NCI-H345 treated with DMSO at 0.1 percent for 48 hours (cell line): Measurements from ENCODE around the gene PRDM16.

Experiments
- DNase-seq: peaks from one replicate; lab custom pipeline; 2025; ENCODE audit not compliant: unreplicated experiment; lab: John Stamatoyannopoulos, UW

The PRDM16 gene

DNA sequence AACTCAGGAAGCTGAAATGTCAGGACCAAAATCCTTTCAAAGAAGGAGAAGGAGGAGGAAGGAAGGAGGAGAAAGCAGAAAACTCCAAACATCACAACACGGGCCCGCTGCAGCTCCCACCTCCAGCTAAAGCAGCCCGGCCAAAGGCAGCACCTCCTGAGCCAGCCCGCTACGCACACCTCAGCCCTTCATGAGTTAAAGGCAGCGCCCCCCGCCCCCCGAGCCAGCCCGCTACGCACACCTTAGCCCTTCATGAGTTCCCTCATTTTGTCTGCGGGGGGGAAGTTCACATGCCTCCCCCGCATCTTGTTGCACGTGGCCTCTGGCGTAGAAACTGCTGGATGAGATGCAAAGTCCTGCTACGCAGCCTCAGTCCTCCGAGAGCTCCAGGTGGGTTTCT lies 294.8 kb downstream of the PRDM16 start:
- DNase-seq, result no peak

DNA sequence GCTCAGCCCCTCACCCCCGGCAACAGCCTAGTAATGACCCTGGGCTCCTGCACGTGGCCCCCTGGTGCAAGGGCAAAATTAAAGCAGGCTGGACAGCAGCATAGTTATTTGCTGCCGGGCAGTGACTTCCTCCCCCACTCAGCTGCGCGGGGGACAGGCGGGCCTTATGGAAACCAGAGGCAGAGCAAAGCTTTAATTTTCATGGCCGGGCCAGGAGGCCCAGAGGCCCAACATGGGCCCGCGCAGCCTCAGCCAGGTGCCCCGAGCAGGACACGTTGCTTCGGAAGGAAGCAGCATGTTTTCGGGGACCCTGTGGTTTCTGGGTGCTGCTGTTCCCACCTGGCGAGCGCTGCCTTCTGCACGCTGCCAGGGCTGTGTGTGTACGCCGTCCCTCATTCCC lies 295.5 kb downstream of the PRDM16 start:
- DNase-seq, result no peak

DNA sequence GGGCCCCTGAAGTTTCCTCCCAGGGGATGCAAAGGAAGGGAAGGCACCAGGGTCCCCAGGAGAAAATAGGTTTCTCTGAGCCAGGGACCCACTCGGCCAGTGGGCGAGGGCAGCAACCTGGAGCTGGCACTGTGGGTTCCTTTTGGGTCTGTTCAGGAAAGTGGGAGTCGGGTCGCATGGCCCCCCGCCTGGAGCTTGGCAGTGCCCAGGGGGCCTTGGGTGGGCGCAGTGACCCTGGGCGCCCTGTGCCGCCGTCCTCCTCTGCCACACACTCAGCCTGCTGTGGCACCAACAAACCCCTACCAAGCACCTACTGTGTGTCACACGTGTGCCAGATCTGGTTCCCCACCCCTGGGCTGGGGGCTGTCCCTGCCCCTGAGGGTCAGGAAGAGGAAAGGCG lies 296.0 kb downstream of the PRDM16 start:
- DNase-seq, result no peak

DNA sequence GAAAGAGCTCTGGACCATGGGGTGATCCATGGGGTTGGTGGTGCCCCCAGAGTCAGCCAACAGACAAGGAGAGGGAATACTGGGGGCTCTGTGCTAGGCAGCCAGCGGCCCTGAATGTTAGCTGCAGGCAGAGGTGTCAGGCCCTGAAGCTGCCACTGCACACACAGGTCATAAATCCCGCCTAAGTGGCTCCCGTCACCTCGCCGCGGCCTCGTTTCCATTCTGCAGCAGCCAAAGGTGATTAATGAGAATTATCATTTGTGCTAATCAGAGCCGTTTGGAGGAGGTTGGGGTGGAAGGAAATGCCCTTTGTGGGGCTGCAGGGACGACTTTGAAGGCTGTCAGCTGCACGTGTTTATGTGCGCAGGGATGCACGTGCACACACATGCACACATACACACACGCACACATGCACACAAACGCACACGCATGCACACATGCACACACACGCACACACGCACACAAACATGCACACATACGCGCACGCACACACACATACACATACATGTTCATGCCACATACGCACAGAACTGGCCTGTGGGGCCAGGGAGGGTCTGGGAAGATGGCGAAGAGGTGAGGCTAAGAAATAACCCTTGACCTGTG lies 296.6 kb downstream of the PRDM16 start:
- DNase-seq, result no peak

DNA sequence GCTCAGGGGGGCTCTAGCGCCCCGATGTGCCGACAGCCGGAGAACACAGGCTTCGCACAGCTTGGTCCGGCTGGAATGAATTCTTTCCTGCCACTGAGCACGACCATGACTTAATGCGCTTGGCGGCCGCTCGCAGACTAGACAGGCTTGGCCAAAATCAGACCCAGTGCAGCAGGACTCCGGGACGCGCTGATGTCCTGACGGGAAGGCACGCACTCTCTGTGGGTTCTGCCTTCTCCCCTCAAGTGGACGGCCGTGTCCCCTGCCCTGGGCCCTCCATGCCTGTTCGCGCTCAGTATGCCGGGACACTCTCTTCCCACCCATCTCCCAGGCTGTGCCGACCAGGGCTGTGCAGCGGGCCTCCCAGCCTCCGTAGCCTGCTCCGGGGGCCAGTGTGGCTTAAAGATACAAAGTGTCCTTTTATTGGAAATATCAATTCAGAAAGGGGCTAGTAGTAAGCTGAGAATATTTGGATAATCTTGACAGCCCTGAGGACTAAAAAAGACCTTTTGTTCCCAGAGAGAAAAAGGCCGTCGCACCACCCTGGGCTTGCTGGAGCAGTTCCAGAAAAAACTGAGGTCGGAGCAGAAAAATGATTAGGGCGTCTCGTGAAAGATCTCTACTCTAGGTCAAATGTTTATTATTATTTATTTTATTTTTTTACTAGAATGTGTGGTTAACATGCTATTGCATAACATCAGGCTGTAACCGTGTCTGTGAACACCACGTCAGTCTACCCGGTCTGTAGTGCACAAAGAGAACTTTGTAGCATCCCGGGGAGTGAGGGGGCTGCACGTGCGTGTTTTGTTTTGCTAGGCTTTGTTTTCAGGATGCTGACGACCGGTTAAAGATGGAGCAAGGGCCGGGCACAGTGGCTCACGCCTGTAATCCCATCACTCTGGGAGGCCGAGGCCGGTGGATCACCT lies 297.4 kb downstream of the PRDM16 start:
- no peak for DNase-seq

DNA sequence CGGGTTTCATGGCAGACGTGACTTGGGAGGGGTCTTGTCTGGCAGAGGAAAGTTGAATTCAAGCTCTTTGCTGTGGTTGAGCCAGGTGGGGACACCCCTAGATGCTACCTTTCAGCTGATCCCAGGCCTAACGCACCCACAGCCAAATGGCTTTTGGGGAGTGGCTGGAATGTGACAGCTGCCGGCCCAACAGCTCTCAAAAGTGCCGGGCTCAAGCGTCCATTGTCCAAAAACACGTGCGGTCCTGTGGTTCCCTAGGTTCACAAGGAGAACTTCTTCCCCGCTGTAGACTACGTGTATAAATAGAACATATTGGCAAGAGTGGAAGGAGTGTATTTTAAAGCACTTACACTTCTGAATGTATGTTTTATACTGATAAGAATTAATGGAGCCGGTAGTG lies 298.4 kb downstream of the PRDM16 start:
- no peak for DNase-seq

DNA sequence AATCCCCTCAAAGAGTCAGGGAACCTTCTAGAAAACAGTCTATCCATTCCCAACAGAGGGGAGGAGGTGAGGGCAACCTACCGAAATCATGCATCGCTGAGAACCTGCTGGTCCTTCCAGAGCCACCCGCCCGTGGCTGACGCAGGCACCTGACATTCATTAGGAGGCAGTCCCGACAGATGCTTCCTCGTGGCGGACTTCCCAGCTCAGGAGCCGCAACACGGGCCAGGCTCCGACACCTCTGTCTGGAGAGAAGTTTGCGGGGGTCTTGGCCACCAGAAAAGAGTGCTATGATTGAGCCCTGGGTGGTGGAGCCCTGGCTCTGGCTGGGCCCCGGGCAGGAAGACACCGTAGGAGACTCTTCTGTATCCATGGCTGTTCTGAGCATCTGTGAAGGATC lies 299.1 kb downstream of the PRDM16 start:
- DNase-seq, result no peak

DNA sequence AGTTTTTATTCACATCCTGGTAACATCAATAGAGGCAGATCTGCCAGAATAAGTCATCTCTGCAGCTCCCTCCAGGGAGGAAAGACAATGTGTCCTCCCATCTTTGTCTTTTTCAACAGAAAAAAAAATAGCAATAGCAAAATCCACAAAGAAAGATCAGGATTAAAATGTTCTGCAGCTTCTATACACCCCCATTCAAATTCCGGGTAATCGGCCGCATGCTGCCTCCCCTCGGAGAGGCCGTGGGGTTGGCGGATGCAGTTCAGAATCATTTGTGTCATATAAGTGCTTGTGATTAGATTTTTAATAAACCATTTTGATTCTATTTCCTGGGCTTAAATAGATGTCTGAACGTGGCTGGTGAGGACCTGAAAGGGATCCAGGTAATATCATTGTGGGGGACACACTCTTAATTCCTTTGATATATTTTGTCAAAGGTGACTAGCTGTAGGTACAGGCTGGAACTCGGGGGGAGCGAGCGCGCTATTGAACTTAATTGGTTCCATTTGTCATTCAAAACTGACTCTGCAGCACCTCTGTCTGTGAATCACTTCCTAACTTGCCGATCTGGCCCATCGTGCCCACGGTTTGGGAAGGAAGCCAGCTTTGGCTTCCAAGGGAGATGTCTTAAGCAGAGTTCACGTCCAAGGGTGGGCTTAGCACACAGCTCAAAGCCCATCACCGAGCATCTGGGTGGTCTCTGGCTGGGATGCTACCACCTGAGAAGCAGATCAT lies 299.9 kb downstream of the PRDM16 start:
- DNase-seq, result no peak

DNA sequence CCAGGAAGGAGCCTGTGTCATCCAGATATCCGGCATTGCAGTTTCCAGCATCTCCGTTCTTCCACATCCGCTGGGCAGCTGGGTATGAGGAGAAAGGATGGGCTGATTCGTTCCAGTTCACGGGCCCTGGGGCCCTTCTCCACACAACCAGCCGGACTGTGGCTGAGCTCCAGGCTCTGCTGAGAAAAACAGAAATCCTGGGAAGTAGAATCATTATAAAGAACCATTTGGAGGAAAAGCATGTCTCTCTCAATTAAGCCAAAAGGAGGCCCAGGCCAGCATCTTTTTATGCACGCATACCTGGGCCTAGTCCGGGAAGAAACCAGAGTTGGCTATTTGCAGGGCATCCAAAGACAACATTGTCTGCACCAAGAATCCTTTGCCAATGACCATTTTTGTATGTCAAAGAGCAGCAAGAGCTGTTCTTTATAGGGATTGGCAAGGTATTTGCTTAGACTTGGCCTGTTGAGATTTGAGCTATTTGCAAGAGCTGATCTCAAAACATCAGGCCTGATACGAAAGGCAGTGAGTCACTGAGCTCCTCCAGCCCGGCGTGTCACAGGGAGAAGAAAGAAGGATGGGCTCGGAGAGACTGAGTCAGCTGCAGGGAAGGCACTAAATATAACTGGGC lies 300.6 kb downstream of the PRDM16 start:
- no peak for DNase-seq

DNA sequence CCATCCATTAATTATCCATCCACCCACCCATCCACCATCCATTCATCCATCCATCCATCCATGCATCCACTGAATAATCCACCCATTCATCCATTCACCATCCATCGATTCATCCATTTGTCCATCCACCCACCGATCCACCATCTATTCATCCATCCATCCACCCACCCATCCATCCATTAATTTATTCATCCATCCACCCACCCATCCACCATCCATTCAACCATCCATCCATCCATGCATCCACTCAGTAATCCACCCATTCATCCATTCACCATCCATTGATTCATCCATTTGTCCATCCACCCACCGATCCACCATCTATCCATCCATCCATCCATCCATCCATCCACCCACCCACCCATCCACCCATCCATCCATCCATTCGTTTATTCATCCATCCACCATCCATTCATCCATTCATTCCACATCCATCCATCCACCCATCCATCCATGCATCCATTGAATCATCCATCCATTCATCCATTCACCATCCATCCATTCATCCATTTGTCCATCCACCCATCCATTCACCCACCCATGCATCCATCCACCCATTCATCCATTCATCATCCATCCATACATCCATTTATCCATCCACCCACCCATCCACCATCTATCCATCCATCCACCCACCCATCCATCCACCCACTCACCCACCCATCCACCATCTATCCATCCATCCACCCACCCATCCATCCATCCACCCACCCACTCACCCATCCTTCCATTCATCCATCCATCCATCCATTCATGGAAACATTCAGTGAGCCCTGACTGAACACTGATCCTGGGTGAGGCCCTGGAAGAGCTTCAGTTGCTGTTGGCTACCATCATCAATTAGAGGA lies 302.1 kb downstream of the PRDM16 start:
- no peak for DNase-seq

DNA sequence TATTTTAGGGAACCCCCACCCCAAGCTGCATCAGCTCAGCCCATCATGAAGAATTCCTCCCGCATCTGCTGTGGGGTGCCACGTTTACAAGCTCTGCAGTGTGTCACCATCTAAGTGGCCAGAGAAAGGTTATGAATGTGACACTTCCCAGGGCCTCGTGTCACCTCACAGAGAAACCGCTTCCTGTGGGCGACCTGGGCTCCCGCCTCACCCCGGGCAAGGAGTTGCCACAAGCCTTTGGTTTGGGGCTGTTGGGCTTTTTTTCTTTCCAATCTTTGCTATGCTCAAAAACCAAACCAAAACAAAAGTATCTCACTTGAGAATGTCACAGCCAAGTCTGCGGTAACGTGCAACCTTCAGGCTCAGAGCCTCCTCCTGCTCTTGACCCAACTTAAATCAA lies 303.3 kb downstream of the PRDM16 start:
- no peak for DNase-seq

DNA sequence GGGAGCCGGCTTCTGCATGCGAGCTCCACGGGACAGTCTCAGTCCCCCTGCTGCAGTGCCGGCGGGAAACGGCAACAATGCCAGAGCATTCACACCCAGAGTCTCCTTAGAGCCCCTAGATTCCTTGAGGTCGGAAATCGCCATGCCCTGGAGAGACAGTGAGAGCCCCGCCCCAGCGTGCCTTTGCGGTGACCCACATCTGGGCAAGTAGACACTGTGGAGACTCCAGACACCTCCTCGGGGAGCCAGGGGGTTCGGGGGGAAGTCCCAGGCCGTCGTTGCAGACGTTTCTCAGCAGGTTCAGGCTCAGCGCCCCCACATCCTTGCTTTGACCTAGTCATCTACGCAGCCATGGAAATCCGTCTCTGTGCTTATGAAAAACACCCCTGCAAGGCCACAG lies 304.2 kb downstream of the PRDM16 start:
- no peak for DNase-seq

DNA sequence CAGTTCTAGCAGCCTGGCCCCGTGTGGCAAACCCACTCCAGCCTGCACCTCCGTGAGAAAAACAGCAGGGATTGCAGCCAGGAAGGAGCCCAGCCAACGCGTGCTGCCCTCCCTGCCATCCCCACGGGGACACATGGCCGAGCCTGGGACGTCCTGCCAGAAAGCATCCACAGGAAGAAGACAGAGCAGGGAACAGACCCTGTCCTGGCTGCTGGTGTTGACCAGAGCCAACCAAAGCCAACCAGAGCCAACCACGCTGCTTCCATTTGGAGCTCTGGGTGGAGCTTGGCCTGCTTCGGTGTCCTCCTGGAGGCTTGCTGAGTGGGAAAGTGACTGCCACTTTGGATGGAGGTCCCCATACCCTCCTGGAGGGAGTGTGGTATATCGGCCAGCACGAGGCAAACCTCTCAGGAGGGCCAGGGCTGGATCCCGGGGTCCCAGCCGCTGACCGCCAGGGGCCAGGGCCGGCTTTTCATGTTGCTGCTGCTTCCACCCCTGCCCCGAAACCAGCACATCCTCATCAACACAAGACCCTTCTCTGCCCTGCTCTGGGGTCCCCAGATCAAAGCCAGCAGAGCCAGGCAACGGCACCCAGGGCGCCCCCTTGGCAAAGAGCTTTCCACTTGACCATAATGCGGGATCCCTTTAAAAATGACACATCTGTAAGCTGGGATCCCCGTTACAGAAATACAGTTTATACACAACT lies 304.9 kb downstream of the PRDM16 start:
- no peak for DNase-seq

DNA sequence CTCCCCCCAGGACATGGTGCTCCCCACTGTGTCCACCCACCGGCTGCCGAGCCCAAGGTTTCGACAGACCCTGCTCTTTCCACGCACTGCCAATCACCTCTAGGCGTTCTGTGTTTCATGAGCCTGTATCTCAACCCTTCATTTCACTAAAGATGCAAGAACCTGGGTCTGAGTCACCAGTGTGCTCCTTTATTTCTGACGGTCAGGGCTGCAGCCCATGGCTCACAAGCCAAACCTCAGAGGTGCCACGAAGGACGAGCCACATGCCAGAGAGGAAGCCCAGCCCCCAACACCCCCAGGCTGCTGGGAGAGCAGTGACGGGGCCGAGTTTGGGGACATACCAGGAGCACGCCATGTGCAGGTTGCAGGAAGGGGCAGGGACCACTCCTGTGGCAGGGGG lies 306.2 kb downstream of the PRDM16 start:
- DNase-seq, result no peak

DNA sequence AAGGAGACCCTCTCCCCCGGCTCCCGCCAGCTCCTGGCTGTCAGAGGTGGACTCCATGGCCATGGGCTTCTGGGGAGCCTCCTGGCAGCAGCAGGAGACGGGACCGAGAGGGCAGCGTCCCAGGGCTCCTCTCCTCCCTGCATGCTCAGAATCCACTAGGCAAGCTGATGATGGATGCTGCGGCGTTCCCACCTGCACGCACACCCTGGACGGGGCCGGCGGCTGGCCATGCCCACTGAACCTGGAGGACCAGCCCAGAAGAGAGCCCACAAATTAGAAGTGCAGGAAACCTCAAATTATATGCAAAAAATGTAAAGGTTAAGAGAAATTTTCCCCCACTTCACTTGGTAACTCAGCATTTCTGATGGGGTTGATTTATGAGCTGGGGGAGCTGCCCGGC lies 308.2 kb downstream of the PRDM16 start:
- no peak for DNase-seq

DNA sequence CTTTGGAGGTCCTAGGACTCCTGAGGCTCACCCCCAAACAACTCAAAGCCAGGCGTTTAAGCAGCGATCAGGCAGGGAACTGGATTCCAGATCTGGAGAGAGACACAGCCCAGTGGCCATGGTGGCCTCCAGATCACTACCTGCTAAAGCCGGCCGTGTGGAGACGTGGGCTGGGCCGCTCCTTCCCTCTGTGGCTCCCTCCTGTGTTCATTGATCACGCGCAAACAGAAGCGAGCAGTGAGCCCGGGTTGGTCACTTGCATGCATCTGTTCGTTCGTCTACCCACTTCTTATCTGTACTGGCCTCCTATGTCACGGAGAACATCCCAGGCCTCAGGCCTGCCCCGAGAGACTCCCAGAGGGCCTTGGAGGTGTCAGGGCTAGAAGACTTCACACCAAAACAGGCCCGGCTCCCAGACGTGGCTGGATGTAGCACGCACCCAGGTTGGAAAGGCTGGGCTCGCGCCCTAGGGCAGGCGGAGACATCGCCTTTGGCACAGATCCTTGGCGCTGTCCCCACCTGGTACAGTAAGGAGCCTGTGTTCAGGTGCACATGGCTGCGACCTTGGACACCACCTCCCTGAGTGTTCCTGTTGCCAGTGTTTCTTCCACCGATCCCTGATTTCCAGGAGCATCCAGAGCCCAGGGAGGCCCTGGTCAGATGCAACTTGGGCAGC lies 308.7 kb downstream of the PRDM16 start:
- DNase-seq, result no peak

DNA sequence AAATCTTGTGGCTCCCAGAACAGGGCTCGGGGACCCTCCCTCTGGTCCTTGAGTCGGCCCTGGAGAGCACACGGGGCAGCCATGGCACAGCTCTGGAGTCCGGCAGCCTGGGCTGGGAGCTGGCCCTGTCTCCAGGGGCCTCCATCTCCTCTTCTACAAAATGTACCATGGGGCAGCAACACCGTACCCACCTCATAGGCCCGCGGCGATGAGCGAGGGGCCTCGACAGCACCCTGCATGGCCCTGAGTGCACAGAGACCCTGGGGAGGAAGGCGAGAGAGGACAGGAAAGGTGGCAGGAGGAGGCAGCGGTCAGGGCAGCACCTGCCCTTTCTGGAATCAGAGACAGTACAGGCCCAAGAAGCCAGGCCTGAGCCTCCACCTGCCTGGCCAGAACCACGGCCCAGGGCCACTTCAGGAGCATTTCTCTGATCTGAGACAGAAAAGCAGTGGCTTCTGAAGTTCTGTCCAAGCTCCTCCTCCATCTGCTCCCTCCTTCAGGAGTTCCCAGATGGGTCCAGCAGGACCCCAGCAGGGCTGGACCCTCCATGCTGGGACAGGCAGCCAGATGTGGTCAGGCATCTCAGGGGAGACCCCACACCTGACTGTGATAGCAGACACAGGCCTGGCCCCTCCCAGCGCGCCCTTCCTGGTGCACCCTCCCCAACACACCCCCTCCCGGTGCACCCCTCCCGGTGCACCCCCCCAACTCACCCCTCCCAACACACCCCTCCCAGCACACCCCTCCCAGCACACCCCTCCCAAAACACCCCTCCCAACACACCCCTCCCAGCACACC lies 309.6 kb downstream of the PRDM16 start:
- no peak for DNase-seq

DNA sequence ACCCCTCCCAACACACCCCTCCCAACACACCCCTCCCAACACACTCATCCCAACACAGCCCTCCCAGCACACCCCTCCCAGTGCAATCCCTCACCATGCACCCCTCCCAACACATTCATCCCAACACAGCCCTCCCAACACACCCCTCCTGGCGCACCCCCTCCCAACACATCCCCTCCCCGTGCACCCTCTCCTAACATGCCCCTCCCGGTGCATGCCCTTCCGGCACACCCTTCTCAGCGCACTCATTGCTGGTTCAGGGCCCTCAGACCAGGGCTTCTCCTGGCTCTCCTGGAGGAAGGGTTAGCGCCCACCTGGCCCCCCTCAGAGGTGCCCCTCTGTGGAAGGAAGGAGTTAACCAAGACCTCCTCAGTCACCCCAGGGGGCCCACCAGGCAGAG lies 310.9 kb downstream of the PRDM16 start:
- no peak for DNase-seq

DNA sequence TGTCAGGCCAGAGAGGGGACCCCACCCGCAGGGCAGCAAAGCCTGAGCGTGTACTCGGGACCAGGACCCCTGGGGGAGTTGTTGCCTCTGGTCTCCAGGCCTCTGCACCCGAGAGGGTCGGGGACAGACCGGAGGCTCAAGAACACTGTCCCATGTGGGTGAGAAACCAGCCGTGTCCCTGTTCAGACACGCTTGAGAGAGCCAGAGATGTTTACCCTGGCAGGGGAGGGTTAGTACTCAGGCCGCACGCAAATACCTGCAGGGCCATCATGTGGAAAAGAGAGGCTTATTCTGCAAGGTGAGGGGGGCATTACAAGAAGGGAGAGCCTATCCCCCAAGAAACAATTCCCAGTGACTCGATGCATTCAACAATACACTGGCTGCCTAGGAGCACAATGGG lies 311.5 kb downstream of the PRDM16 start:
- no peak for DNase-seq
